Measurements from ENCODE around the gene MAP1LC3B2.

The MAP1LC3B2 gene

DNA sequence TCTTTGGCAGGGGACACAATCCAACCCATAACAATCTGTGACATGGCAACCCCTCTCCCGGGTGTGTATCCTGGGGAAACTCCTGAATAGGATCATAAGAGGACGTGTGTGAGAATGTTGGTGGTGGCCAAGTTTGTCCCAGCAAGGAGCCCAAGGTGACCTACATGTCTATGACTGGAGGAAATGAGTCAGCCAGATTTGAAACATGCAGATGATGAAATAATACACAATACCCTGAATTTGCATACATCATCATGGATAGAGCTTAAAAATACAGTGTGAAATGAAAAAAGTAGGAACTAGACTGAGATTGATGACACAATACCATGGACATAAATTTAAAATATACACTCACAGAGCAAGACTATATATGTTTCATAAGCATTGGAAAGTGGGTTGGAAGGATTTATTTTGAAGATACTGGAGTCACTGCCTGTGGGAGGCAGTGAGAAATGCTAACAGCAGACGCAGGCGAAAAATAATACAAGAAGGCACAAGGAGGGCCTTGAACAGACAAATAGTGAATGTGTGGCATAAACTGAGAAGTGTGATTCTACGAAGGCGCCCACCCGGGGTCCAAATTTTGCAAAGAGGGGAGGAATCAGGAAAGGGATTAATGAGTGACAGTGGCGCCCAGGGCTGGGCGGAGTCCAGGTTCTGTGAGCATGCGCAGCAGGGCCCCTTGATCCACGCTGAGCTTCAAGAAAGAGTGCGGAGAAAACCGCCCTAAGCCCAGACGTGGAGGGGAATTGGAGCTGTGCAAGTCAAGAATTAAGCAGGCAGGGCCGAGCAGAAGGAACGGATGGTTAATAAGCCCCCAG is 7.0 kb upstream of the MAP1LC3B2 start:
- ATAC-seq: no peak
- no peak for TF ChIP-seq TSHZ2 (CRISPR knock-in tag; IDR thresholded peaks at IDR 0.05)
- no peak for TF ChIP-seq SNAI2 (CRISPR knock-in tag; IDR thresholded peaks at IDR 0.05)
- TF ChIP-seq RARB (CRISPR knock-in tag; IDR thresholded peaks at IDR 0.05): no peak
- TF ChIP-seq PATZ1 (CRISPR knock-in tag; IDR thresholded peaks at IDR 0.05; ENCODE audit: borderline replicate concordance): no peak
- no peak for TF ChIP-seq ZNF8 (CRISPR knock-in tag; IDR thresholded peaks at IDR 0.05)
- no peak for TF ChIP-seq ARNTL (CRISPR knock-in tag; IDR thresholded peaks at IDR 0.05; ENCODE audit: borderline replicate concordance, low read depth)
- TF ChIP-seq CSRNP3 (CRISPR knock-in tag; IDR thresholded peaks at IDR 0.05): no peak
- TF ChIP-seq GLIS3 (CRISPR knock-in tag; IDR thresholded peaks at IDR 0.05): no peak
- TF ChIP-seq TCF4 (CRISPR knock-in tag; IDR thresholded peaks at IDR 0.05; ENCODE audit: borderline replicate concordance): no peak
- TF ChIP-seq OSR1 (CRISPR knock-in tag; IDR thresholded peaks at IDR 0.05): no peak
- no peak for TF ChIP-seq PPARA (CRISPR knock-in tag; IDR thresholded peaks at IDR 0.05; ENCODE audit: borderline replicate concordance)
- TF ChIP-seq, protein P1, sequence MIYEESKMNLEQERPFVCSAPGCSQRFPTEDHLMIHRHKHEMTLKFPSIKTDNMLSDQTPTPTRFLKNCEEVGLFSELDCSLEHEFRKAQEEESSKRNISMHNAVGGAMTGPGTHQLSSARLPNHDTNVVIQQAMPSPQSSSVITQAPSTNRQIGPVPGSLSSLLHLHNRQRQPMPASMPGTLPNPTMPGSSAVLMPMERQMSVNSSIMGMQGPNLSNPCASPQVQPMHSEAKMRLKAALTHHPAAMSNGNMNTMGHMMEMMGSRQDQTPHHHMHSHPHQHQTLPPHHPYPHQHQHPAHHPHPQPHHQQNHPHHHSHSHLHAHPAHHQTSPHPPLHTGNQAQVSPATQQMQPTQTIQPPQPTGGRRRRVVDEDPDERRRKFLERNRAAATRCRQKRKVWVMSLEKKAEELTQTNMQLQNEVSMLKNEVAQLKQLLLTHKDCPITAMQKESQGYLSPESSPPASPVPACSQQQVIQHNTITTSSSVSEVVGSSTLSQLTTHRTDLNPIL (CRISPR knock-in tag; IDR thresholded peaks at IDR 0.05; ENCODE audit: low read depth): no peak
- no peak for TF ChIP-seq ISL1 (CRISPR knock-in tag; IDR thresholded peaks at IDR 0.05)
- TF ChIP-seq BACH2 (CRISPR knock-in tag; IDR thresholded peaks at IDR 0.05; ENCODE audit: borderline replicate concordance): no peak
- no peak for TF ChIP-seq TOX (CRISPR knock-in tag; IDR thresholded peaks at IDR 0.05; ENCODE audit: borderline replicate concordance)
- no peak for TF ChIP-seq ZC3H10 (CRISPR knock-in tag; IDR thresholded peaks at IDR 0.05)
- no peak for TF ChIP-seq ZNF70 (CRISPR knock-in tag; IDR thresholded peaks at IDR 0.05)
- TF ChIP-seq, protein P2, sequence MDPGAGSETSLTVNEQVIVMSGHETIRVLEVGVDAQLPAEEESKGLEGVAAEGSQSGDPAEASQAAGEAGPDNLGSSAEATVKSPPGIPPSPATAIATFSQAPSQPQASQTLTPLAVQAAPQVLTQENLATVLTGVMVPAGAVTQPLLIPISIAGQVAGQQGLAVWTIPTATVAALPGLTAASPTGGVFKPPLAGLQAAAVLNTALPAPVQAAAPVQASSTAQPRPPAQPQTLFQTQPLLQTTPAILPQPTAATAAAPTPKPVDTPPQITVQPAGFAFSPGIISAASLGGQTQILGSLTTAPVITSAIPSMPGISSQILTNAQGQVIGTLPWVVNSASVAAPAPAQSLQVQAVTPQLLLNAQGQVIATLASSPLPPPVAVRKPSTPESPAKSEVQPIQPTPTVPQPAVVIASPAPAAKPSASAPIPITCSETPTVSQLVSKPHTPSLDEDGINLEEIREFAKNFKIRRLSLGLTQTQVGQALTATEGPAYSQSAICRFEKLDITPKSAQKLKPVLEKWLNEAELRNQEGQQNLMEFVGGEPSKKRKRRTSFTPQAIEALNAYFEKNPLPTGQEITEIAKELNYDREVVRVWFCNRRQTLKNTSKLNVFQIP (CRISPR knock-in tag; IDR thresholded peaks at IDR 0.05; ENCODE audit: borderline replicate concordance, low read depth): no peak
- TF ChIP-seq ZFP3 (CRISPR knock-in tag; IDR thresholded peaks at IDR 0.05): no peak
- no peak for TF ChIP-seq ZFP30 (CRISPR knock-in tag; IDR thresholded peaks at IDR 0.05)

DNA sequence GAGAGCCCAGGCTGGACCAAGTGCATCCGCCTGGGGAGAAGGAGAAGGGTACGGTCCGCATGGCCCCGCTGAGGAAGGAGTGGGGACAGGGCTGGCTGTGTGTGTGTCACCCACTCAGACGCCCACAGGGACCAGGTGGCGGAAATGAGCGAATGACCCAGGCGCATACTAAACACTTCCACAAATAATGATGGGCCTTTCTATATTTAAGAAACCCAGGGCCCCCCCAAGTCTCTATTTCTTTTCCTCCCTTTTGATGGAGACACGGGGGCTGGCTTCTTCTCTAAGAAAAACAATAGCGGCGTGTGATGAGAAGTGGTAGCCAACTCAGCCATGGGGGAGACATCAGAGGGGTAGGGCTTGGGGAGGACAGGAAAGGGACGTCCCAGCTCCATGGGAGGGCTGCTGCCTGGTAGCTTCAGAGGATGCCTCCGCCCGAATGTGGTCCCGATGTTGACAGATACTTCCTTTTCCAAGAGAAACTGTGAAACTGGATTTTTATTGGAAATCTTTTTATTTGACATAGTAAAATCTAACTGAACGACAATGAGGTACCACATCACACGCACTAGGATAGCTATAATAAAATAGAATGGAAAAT is 6.3 kb upstream of the MAP1LC3B2 start:
- ATAC-seq: no peak

More for the DNA sequence above, 6.3 kb upstream of the MAP1LC3B2 start:
- TF ChIP-seq OSR1 (CRISPR knock-in tag; IDR thresholded peaks at IDR 0.05) (no peak), ESRRG (CRISPR knock-in tag; IDR thresholded peaks at IDR 0.05) (no peak), ZNF565 (CRISPR knock-in tag; conservative IDR thresholded peaks at IDR 0.05; ENCODE audit: low read depth) (no peak), ZFP30 (CRISPR knock-in tag; IDR thresholded peaks at IDR 0.05) (no peak), ZC3H10 (CRISPR knock-in tag; IDR thresholded peaks at IDR 0.05) (no peak), ZFP3 (CRISPR knock-in tag; IDR thresholded peaks at IDR 0.05) (no peak), TSHZ2 (CRISPR knock-in tag; IDR thresholded peaks at IDR 0.05) (no peak), BACH2 (CRISPR knock-in tag; IDR thresholded peaks at IDR 0.05; ENCODE audit: borderline replicate concordance) (no peak), TOX (CRISPR knock-in tag; IDR thresholded peaks at IDR 0.05; ENCODE audit: borderline replicate concordance) (no peak), SNAI2 (CRISPR knock-in tag; IDR thresholded peaks at IDR 0.05) (no peak), RARB (CRISPR knock-in tag; IDR thresholded peaks at IDR 0.05) (no peak)
